ENCODE data around the gene RAB19. TPM values are rescaled to one million over a fixed set of nuclear protein-coding genes. Genes with fewer than 3 reads are reported as not detected.
"Not testable (repeated sequence)": the region's sequence is repeated elsewhere in the genome, so short reads cannot be mapped to it uniquely, and the experiment has no call there.

RAB19 gene
- total RNA-seq, 2 donors from 2014 or later = not detected

- DNase-seq (ENCODE audit: low spot score) = no peak
- Histone ChIP-seq H3K4me1 (no peaks in the 10 kb centered on the region), H3K36me3 (peaks cover 36% of the 10 kb centered on the region), H3K27me3 (no peaks in the 10 kb centered on the region), H3K4me3 (no peak overlapping the region), H3K27ac (no peak overlapping the region), H3K9me3 (no peaks in the 10 kb centered on the region)
- TF ChIP-seq CTCF (IDR thresholded peaks at IDR 0.05) = no peak
These were observed 47.9 kb downstream of the RAB19 start for GRCh38 chr7:140451716-140452115.

- H3K4me1 ChIP-seq = no peaks in the 10 kb centered on the region
- H3K4me3 ChIP-seq = no peak overlapping the region
- peaks cover 46% of the 10 kb centered on the region for H3K36me3 ChIP-seq
- no peak overlapping the region for H3K27ac ChIP-seq
- no peaks in the 10 kb centered on the region for H3K27me3 ChIP-seq
- no peak for TF ChIP-seq CTCF (IDR thresholded peaks at IDR 0.05)
- H3K9me3 ChIP-seq = no peaks in the 10 kb centered on the region
- no peak for DNase-seq (ENCODE audit: low spot score)
These were observed 49.4 kb downstream of the RAB19 start for GRCh38 chr7:140453273-140453672.

- H3K27ac ChIP-seq; H3K4me1 ChIP-seq; H3K9me3 ChIP-seq; H3K4me3 ChIP-seq; DNase-seq (ENCODE audit: low spot score); H3K27me3 ChIP-seq: not testable (repeated sequence)
- H3K36me3 ChIP-seq = peaks cover 54% of the 10 kb centered on the region
These were observed 50.2 kb downstream of the RAB19 start for GRCh38 chr7:140453785-140454656.

DNA sequence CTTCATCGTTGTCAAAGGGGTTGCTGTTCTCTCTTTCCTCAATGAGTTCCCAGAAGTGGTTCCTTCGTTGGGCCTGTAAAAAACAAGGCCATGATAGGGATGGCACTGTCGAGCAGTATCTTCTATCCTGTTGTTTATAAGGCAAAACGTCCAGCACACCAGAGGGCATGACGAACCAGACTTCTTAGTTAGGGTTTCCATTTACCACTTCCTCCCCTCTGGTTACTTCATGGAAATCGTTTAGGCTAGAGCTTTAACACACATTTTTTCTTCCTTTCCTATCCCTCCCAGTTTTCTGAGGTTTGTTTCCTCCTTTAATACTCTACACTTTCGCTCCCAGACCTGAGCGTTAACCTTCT lies 50.8 kb downstream of the RAB19 start:
- no peaks in the 10 kb centered on the region for H3K9me3 ChIP-seq
- H3K27me3 ChIP-seq = no peaks in the 10 kb centered on the region
- H3K4me3 ChIP-seq = no peak overlapping the region
- no peak overlapping the region for H3K27ac ChIP-seq
- no peak for DNase-seq (ENCODE audit: low spot score)
- H3K36me3 ChIP-seq = peaks cover 60% of the 10 kb centered on the region
- no peak for TF ChIP-seq CTCF (IDR thresholded peaks at IDR 0.05)
- H3K4me1 ChIP-seq = no peaks in the 10 kb centered on the region

DNA sequence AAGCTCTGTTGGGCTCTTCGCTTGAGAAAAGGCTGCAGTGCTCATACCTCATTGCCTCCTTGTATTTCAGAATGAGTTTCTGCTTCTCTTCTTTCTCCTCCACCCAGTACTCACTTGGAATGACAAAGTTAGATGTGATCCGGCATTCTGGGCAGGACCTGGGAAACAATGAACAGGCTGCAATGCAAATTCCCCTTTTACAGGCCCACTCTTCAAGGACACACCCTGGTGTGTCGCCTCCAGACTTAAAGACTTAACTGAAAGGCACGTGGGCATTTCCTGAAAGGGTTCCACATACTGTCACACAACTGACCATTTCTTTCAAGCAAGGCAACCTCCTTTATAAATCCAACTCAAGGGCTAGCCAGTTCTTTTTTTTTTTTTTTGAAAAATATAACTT lies 51.9 kb downstream of the RAB19 start:
- peaks cover 60% of the 10 kb centered on the region for H3K36me3 ChIP-seq
- H3K9me3 ChIP-seq = no peaks in the 10 kb centered on the region
- no peak for DNase-seq (ENCODE audit: low spot score)
- H3K27ac ChIP-seq = no peak overlapping the region
- no peak for TF ChIP-seq CTCF (IDR thresholded peaks at IDR 0.05)
- no peaks in the 10 kb centered on the region for H3K4me1 ChIP-seq
- H3K27me3 ChIP-seq = no peaks in the 10 kb centered on the region
- no peak overlapping the region for H3K4me3 ChIP-seq

DNA sequence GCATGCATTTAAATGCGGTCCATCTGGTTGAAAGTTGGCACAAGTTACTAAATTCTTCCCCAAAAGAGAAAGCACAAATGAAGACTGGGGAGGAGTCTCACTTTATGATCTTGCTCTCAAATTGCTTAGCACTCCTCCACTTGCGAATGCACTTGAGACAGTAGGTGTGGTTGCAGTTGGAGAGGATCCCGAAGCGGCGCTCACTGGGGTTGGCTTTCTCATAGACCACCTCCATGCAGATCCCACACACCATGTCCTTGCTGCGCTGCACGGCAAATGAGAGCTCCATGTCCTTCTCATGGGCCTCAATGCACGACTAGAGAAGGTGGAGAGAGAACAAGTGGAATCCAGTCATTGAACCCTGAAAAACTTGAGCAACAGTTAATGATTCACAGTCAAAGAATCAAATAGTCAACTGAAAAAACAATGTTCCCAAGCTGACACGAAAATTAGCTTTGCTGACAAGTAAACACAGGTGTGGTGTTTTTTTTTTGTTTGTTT lies 52.7 kb downstream of the RAB19 start:
- Histone ChIP-seq H3K9me3 (no peaks in the 10 kb centered on the region), H3K36me3 (peaks cover 66% of the 10 kb centered on the region), H3K27ac (no peak overlapping the region), H3K4me1 (no peaks in the 10 kb centered on the region), H3K27me3 (no peaks in the 10 kb centered on the region), H3K4me3 (no peak overlapping the region)
- TF ChIP-seq CTCF (IDR thresholded peaks at IDR 0.05) = no peak
- no peak for DNase-seq (ENCODE audit: low spot score)
